Right atrium auricular region (tissue), 2 donors: ENCODE data around the gene NRG3. TPM values are rescaled to one million over a fixed set of nuclear protein-coding genes. Genes with fewer than 3 reads are reported as not detected.

Experiments used
- DNase-seq: peaks from one replicate; pipeline ENCODE4 v3.0.0-alpha.2; 2019; ENCODE audit warnings: low spot score
- H3K27ac ChIP-seq, 2 donors: fragments of 200-600 bp; sonication (generic); 1 replicate in 1 of 2; 2 replicates in 1 of 2; pipeline ENCODE4 v1.5.1; 2016 to 2019
- H3K27me3 ChIP-seq, 2 donors: fragments of 200-600 bp; sonication (generic); one replicate each; pipeline versions ENCODE4 v1.5.1 to v1.6.0; 2017 to 2019
- H3K36me3 ChIP-seq: fragments of 200-600 bp; sonication (generic); one replicate; pipeline ENCODE4 v1.5.1; 2016
- H3K4me1 ChIP-seq, 2 donors: fragments of 200-600 bp; sonication (generic); one replicate each; pipeline versions ENCODE4 v1.5.1 to v1.6.0; 2017 to 2019
- H3K4me3 ChIP-seq, 2 donors: fragments of 200-600 bp; sonication (generic); 1 replicate in 1 of 2; 2 replicates in 1 of 2; pipeline ENCODE4 v1.5.1; 2017 to 2019; ENCODE audit warnings: mild to moderate bottlenecking in 1 of 2, moderate library complexity in 1 of 2
- H3K9me3 ChIP-seq, 2 donors: fragments of 200-600 bp; sonication (generic); one replicate each; pipeline ENCODE4 v1.5.1; 2019
- CTCF ChIP-seq, 2 donors: fragments of 200-600 bp; sonication (generic); IDR thresholded peaks; one replicate each; pipeline ENCODE4 v1.5.1; 2019; ENCODE audit warnings: antibody characterized with exemption in 2 of 2
- total RNA-seq, 2 donors: library from RNA; depleted of rRNA; stranded (reverse); fragments of >200 nt; gene quantifications; one replicate each; pipeline ENCODE4 v1.1.0, GENCODE V29; 2016

The NRG3 gene
- total RNA-seq, 2 donors from 2014 or later, result 0.70 to 1.4 TPM

GRCh38 chr10:82477776-82478175, 602.8 kb downstream of the NRG3 start:
- no peak overlapping the region for H3K4me3 ChIP-seq
- H3K36me3 ChIP-seq, result no peaks in the 10 kb centered on the region
- no peaks in the 10 kb centered on the region for H3K27me3 ChIP-seq
- no peaks in the 10 kb centered on the region for H3K9me3 ChIP-seq
- DNase-seq, result no peak
- TF ChIP-seq CTCF (IDR thresholded peaks at IDR 0.05), result no peak
- H3K4me1 ChIP-seq, result no peaks in the 10 kb centered on the region
- H3K27ac ChIP-seq, result no peak overlapping the region

GRCh38 chr10:82492647-82493046, 617.7 kb downstream of the NRG3 start:
- Histone ChIP-seq H3K27me3 (no peaks in the 10 kb centered on the region), H3K4me1 (no peaks in the 10 kb centered on the region), H3K4me3 (no peak overlapping the region), H3K9me3 (no peaks in the 10 kb centered on the region), H3K36me3 (no peaks in the 10 kb centered on the region), H3K27ac (no peak overlapping the region)
- no peak for TF ChIP-seq CTCF (IDR thresholded peaks at IDR 0.05)
- no peak for DNase-seq

GRCh38 chr10:82496114-82496513, 621.1 kb downstream of the NRG3 start:
- no peak for DNase-seq
- H3K36me3 ChIP-seq, result no peaks in the 10 kb centered on the region
- no peaks in the 10 kb centered on the region for H3K9me3 ChIP-seq
- H3K4me1 ChIP-seq, result no peaks in the 10 kb centered on the region
- no peak for TF ChIP-seq CTCF (IDR thresholded peaks at IDR 0.05)
- H3K27me3 ChIP-seq, result no peaks in the 10 kb centered on the region
- peak overlapping the region in 1 of 2 donors; percentile 32 for H3K27ac ChIP-seq
- no peak overlapping the region for H3K4me3 ChIP-seq

- TF ChIP-seq CTCF (IDR thresholded peaks at IDR 0.05), result no peak
- Histone ChIP-seq H3K27ac (no peak overlapping the region), H3K27me3 (no peaks in the 10 kb centered on the region), H3K4me3 (no peak overlapping the region), H3K36me3 (no peaks in the 10 kb centered on the region), H3K9me3 (no peaks in the 10 kb centered on the region), H3K4me1 (no peaks in the 10 kb centered on the region)
- DNase-seq, result no peak
These were observed 622.4 kb downstream of the NRG3 start for GRCh38 chr10:82497439-82497838.

GRCh38 chr10:82498976-82499375, 624.0 kb downstream of the NRG3 start:
- no peak for DNase-seq
- H3K27me3 ChIP-seq, result no peaks in the 10 kb centered on the region
- H3K9me3 ChIP-seq, result no peaks in the 10 kb centered on the region
- TF ChIP-seq CTCF (IDR thresholded peaks at IDR 0.05), result no peak
- H3K4me3 ChIP-seq, result no peak overlapping the region
- no peaks in the 10 kb centered on the region for H3K4me1 ChIP-seq
- no peak overlapping the region for H3K27ac ChIP-seq
- H3K36me3 ChIP-seq, result no peaks in the 10 kb centered on the region

GRCh38 chr10:82505009-82505408, 630.0 kb downstream of the NRG3 start:
- no peak overlapping the region for H3K4me3 ChIP-seq
- DNase-seq, result no peak
- H3K27me3 ChIP-seq, result no peaks in the 10 kb centered on the region
- no peak overlapping the region for H3K27ac ChIP-seq
- TF ChIP-seq CTCF (IDR thresholded peaks at IDR 0.05), result no peak
- no peaks in the 10 kb centered on the region for H3K4me1 ChIP-seq
- no peaks in the 10 kb centered on the region for H3K36me3 ChIP-seq
- no peaks in the 10 kb centered on the region for H3K9me3 ChIP-seq
